ENCODE measurements around the gene PCDHB14. TPM values are rescaled to one million over a fixed set of nuclear protein-coding genes. Genes with fewer than 3 reads are reported as not detected.
A peak's percentile ranks its signal among the peaks of the same experiment; 100 is the strongest.
"Not testable (repeated sequence)": the region's sequence is repeated elsewhere in the genome, so short reads cannot be mapped to it uniquely, and the experiment has no call there.

Gene PCDHB14
- total and polyA plus RNA-seq, 5 experiments from 2014 or later, result not detected

DNA sequence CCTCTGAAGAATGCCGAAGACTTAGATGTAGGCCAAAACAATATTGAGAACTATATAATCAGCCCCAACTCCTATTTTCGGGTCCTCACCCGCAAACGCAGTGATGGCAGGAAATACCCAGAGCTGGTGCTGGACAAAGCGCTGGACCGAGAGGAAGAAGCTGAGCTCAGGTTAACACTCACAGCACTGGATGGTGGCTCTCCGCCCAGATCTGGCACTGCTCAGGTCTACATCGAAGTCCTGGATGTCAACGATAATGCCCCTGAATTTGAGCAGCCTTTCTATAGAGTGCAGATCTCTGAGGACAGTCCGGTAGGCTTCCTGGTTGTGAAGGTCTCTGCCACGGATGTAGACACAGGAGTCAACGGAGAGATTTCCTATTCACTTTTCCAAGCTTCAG lies 8.6 kb upstream of the PCDHB14 start:
- H3K4me3 Mint-ChIP-seq, ATAC-seq, POLR2A ChIA-PET, H3K27ac Mint-ChIP-seq, DNase-seq, H3K4me1 Mint-ChIP-seq: not testable (repeated sequence)
- Mint-ChIP-seq H3K9me3 (peaks cover 0 to 71% (median 30%) of the 10 kb centered on the region in 9 donors), H3K27me3 (peaks cover 30 to 79% (median 48%) of the 10 kb centered on the region in 5 donors), H3K36me3 (peaks cover 17 to 38% (median 26%) of the 10 kb centered on the region in 3 donors)

DNA sequence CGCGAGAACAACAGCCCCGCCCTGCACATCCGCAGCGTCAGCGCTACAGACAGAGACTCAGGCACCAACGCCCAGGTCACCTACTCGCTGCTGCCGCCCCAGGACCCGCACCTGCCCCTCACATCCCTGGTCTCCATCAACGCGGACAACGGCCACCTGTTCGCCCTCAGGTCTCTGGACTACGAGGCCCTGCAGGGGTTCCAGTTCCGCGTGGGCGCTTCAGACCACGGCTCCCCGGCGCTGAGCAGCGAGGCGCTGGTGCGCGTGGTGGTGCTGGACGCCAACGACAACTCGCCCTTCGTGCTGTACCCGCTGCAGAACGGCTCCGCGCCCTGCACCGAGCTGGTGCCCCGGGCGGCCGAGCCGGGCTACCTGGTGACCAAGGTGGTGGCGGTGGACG lies 7.6 kb upstream of the PCDHB14 start:
- Mint-ChIP-seq H3K9me3 (peaks cover 0 to 74% (median 35%) of the 10 kb centered on the region in 9 donors), H3K27me3 (peaks cover 34 to 81% (median 46%) of the 10 kb centered on the region in 5 donors), H3K36me3 (peaks cover 13 to 40% (median 22%) of the 10 kb centered on the region in 3 donors)
- H3K4me3 Mint-ChIP-seq, DNase-seq, H3K27ac Mint-ChIP-seq, H3K4me1 Mint-ChIP-seq, ATAC-seq, POLR2A ChIA-PET: not testable (repeated sequence)

- peaks cover 0 to 74% (median 35%) of the 10 kb centered on the region in 9 donors for H3K9me3 Mint-ChIP-seq
- not testable (repeated sequence) for H3K4me1 Mint-ChIP-seq
Observed at GRCh38 chr5:141216035-141216434, 7.1 kb upstream of the PCDHB14 start.

GRCh38 chr5:141224844-141225243 lies 1.7 kb downstream of the PCDHB14 start:
- DNase-seq, H3K4me1 Mint-ChIP-seq, ATAC-seq, H3K4me3 Mint-ChIP-seq, POLR2A ChIA-PET, H3K27ac Mint-ChIP-seq: not testable (repeated sequence)
- H3K36me3 Mint-ChIP-seq, result peaks cover 3 to 36% (median 8%) of the 10 kb centered on the region in 3 donors
- peaks cover 11 to 68% (median 27%) of the 10 kb centered on the region in 9 donors for H3K9me3 Mint-ChIP-seq
- H3K27me3 Mint-ChIP-seq, result peaks cover 27 to 56% (median 53%) of the 10 kb centered on the region in 5 donors

More at GRCh38 chr5:141216035-141216434, 7.1 kb upstream of the PCDHB14 start:
- Mint-ChIP-seq H3K36me3 (peaks cover 10 to 44% (median 21%) of the 10 kb centered on the region in 3 donors), H3K27ac (peak overlapping the region in 1 of 10 donors; percentile 49), H3K27me3 (peaks cover 35 to 81% (median 47%) of the 10 kb centered on the region in 5 donors)
- DNase-seq, H3K4me3 Mint-ChIP-seq, POLR2A ChIA-PET, ATAC-seq: not testable (repeated sequence)

DNA sequence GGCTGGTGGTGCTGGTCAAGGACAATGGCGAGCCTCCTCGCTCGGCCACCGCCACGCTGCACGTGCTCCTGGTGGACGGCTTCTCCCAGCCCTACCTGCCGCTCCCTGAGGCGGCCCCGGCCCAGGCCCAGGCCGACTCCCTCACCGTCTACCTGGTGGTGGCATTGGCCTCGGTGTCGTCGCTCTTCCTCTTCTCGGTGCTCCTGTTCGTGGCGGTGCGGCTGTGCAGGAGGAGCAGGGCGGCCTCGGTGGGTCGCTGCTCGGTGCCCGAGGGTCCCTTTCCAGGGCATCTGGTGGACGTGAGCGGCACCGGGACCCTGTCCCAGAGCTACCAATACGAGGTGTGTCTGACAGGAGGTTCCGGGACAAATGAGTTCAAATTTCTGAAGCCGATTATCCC lies 2.3 kb downstream of the PCDHB14 start:
- Mint-ChIP-seq H3K9me3 (peaks cover 8 to 66% (median 24%) of the 10 kb centered on the region in 9 donors), H3K36me3 (peaks cover 3 to 31% (median 8%) of the 10 kb centered on the region in 3 donors), H3K27me3 (peaks cover 24 to 50% (median 48%) of the 10 kb centered on the region in 5 donors)
- H3K4me3 Mint-ChIP-seq, ATAC-seq, H3K27ac Mint-ChIP-seq, H3K4me1 Mint-ChIP-seq, DNase-seq, POLR2A ChIA-PET: not testable (repeated sequence)

DNA sequence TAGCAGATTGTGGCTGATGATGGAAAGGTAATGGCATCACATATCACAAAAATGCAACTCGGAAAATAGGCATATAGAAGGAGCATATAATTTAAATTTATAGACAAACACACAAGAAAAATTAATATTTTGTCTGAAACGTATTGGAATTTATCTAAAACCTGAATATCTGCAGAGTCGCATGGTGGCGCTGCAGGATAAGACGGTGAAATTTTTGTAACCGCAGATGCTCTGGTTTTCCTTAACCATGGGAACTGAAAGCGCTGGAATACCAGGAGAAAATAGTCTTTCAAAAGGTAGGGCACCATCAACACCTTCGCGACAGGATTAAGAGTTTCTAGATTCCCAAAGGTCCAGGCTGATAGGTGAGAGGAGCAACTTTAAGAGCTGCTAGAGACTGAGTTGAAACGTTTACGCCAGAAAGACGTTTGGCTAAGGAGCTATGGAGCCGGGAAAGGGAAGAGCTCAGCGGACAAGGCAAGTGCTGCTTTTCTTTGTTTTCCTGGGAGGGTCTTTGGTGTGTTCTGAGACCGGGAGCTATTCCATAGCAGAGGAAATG lies 11.0 kb downstream of the PCDHB14 start:
- peaks cover 14 to 49% (median 24%) of the 10 kb centered on the region in 3 donors for H3K36me3 Mint-ChIP-seq
- peaks cover 15 to 84% (median 43%) of the 10 kb centered on the region in 9 donors for H3K9me3 Mint-ChIP-seq
- no peak overlapping the region for H3K27ac Mint-ChIP-seq
- no peak for ATAC-seq
- H3K4me1 Mint-ChIP-seq, result no peaks in the 10 kb centered on the region
- H3K4me3 Mint-ChIP-seq, result no peak overlapping the region
- POLR2A ChIA-PET, result no interaction called here
- DNase-seq, result no peak
- H3K27me3 Mint-ChIP-seq, result peaks cover 20 to 56% (median 34%) of the 10 kb centered on the region in 5 donors

- H3K4me1 Mint-ChIP-seq, H3K4me3 Mint-ChIP-seq, ATAC-seq, H3K27ac Mint-ChIP-seq, DNase-seq, POLR2A ChIA-PET: not testable (repeated sequence)
- H3K9me3 Mint-ChIP-seq, result peaks cover 20 to 91% (median 51%) of the 10 kb centered on the region in 9 donors
- H3K36me3 Mint-ChIP-seq, result peaks cover 19 to 66% (median 38%) of the 10 kb centered on the region in 3 donors
- peaks cover 31 to 73% (median 49%) of the 10 kb centered on the region in 5 donors for H3K27me3 Mint-ChIP-seq
Observed at GRCh38 chr5:141235922-141236321, 12.8 kb downstream of the PCDHB14 start.

DNA sequence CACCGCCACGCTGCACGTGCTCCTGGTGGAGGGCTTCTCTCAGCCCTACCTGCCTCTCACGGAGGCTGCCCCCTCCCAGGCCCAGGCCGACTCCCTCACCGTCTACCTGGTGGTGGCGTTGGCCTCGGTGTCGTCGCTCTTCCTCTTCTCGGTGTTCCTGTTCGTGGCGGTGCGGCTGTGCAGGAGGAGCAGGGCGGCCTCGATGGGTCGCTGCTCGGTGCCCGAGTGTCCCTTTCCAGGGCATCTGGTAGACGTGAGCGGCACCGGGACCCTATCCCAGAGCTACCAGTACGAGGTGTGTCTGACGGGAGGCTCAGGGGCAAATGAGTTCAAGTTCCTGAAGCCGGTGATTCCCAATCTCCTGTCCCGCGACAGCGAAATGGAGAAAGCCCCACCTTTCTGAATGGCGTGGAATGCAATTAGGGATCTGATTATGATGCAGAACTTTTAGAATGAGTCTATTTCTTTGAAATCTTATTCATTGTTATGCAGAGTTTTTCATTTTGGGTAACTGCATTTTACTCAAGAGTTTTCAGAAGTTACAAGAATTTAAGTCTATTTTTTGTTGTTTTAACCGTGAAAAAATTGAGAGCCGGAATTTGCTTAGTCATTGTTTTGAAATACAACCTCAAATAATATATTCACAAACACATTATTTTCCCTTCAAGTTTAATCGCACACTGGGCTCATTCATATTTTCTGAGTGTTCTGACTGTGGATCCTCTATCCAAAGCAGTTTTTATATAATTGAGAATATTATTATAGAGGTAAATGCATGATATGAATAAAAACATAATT lies 13.6 kb downstream of the PCDHB14 start:
- peaks cover 20 to 61% (median 41%) of the 10 kb centered on the region in 3 donors for H3K36me3 Mint-ChIP-seq
- peaks cover 32 to 79% (median 53%) of the 10 kb centered on the region in 5 donors for H3K27me3 Mint-ChIP-seq
- H3K9me3 Mint-ChIP-seq, result peaks cover 16 to 87% (median 48%) of the 10 kb centered on the region in 9 donors
- no peaks in the 10 kb centered on the region for H3K4me1 Mint-ChIP-seq
- DNase-seq (no peak), ATAC-seq (no peak)
- H3K27ac Mint-ChIP-seq, result no peak overlapping the region
- POLR2A ChIA-PET, result no interaction called here
- peak overlapping the region in 1 of 10 donors; percentile 43 for H3K4me3 Mint-ChIP-seq

DNA sequence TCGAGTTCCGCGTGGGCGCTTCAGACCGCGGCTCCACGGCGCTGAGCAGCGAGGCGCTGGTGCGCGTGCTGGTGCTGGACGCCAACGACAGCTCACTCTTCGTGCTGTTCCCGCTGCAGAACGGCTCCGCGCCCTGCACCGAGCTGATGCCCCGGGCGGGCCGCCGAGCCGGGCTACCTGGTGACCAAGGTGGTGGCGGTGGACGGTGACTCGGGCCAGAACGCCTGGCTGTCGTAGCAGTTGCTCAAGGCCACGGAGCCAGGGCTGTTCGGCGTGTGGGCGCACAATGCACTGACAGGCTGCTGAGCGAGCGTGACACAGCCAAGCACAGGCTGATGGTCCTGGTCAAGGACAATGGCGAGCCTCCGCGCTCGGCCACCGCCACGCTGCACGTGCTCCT lies 18.4 kb downstream of the PCDHB14 start:
- POLR2A ChIA-PET, result no interaction called here
- H3K9me3 Mint-ChIP-seq, result peaks cover 16 to 91% (median 68%) of the 10 kb centered on the region in 9 donors

DNA sequence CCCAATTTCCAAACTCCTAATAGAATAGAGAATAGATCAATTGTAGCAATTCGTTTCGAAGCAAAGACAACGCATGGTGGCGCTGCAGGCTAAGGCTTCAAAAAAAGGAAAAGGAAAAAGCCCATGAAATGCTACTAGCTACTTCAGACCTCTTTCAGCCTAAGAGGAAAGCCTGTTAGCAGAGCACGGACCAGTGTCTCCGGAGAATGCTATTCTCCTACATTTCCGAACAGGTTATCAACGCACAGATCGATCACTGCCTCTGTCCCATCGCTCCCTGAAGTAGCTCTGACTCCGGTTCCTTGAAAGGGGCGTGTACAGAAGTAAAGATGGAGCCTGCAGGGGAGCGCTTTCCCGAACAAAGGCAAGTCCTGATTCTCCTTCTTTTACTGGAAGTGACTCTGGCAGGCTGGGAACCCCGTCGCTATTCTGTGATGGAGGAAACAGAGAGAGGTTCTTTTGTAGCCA lies 22.1 kb downstream of the PCDHB14 start, which contains the start of gene PCDHB15:
Gene PCDHB15 (plus strand): TSS at position 146 of the 468 bp plus-strand sequence. CDS start 184 bp downstream, at position 330.
- peaks cover 19 to 91% (median 66%) of the 10 kb centered on the region in 9 donors for H3K9me3 Mint-ChIP-seq
- H3K27me3 Mint-ChIP-seq, result peaks cover 24 to 49% (median 41%) of the 10 kb centered on the region in 5 donors
- peaks cover 35 to 75% (median 73%) of the 10 kb centered on the region in 3 donors for H3K36me3 Mint-ChIP-seq
- peak within 1 kb of the TSS in 8 of 10 donors; percentile 18 to 65 (median 32) for H3K4me3 Mint-ChIP-seq
- no peaks in the 10 kb centered on the region for H3K4me1 Mint-ChIP-seq
- H3K27ac Mint-ChIP-seq, result no peak within 1 kb of the TSS
- DNase-seq (peak in 2 of 10 donors; percentile 4 to 8), ATAC-seq (no peak)
- POLR2A ChIA-PET, result no interaction called here

More for the DNA sequence above, 18.4 kb downstream of the PCDHB14 start:
- DNase-seq, result no peak
- no peak overlapping the region for H3K27ac Mint-ChIP-seq
- no peak overlapping the region for H3K4me3 Mint-ChIP-seq
- H3K27me3 Mint-ChIP-seq, result peaks cover 37 to 79% (median 62%) of the 10 kb centered on the region in 5 donors
- no peaks in the 10 kb centered on the region for H3K4me1 Mint-ChIP-seq
- H3K36me3 Mint-ChIP-seq, result peaks cover 33 to 73% (median 66%) of the 10 kb centered on the region in 3 donors
- ATAC-seq, result no peak

DNA sequence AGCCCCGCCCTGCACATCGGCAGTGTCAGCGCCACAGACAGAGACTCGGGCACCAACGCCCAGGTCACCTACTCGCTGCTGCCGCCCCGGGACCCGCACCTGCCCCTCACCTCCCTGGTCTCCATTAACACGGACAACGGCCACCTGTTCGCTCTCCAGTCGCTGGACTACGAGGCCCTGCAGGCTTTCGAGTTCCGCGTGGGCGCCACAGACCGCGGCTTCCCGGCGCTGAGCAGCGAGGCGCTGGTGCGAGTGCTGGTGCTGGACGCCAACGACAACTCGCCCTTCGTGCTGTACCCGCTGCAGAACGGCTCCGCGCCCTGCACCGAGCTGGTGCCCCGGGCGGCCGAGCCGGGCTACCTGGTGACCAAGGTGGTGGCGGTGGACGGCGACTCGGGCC lies 23.8 kb downstream of the PCDHB14 start:
- peaks cover 14 to 95% (median 68%) of the 10 kb centered on the region in 9 donors for H3K9me3 Mint-ChIP-seq
- POLR2A ChIA-PET, DNase-seq: not testable (repeated sequence)

GRCh38 chr5:141247434-141247833 lies 24.3 kb downstream of the PCDHB14 start:
- H3K4me3 Mint-ChIP-seq, ATAC-seq, POLR2A ChIA-PET, DNase-seq, H3K4me1 Mint-ChIP-seq, H3K27ac Mint-ChIP-seq: not testable (repeated sequence)
- peaks cover 15 to 95% (median 66%) of the 10 kb centered on the region in 9 donors for H3K9me3 Mint-ChIP-seq
- peaks cover 28 to 62% (median 60%) of the 10 kb centered on the region in 3 donors for H3K36me3 Mint-ChIP-seq
- peaks cover 16 to 35% (median 26%) of the 10 kb centered on the region in 5 donors for H3K27me3 Mint-ChIP-seq

More for the DNA sequence above, 23.8 kb downstream of the PCDHB14 start:
- peaks cover 28 to 64% (median 64%) of the 10 kb centered on the region in 3 donors for H3K36me3 Mint-ChIP-seq
- H3K4me3 Mint-ChIP-seq, H3K4me1 Mint-ChIP-seq, ATAC-seq, H3K27ac Mint-ChIP-seq: not testable (repeated sequence)
- peaks cover 17 to 36% (median 29%) of the 10 kb centered on the region in 5 donors for H3K27me3 Mint-ChIP-seq

Data from naive thymus-derived CD8-positive, alpha-beta T cell (primary cell).